WTC11 (cell line): ENCODE measurements around the gene INPP5F. TPM values are rescaled to one million over a fixed set of nuclear protein-coding genes. Genes with fewer than 3 reads are reported as not detected.

ENCODE experiments used
- ATAC-seq: fragments of 200-7000 bp; cut with Tn5 transposase; 2 replicates; pipeline ENCODE4 v1.10.0; 2021; ENCODE audit warnings: mild to moderate bottlenecking, moderate library complexity
- CTCF ChIA-PET: fragments of 300-600 bp; sonication (Branson Sonifier 250); formaldehyde crosslinking; loops from one replicate; lab custom pipeline; 2021; ENCODE audit warnings: antibody characterized with exemption; lab: Charles Lee
- POLR2A ChIA-PET: fragments of 350-600 bp; sonication (Branson Sonifier 250); formaldehyde crosslinking; loops from one replicate; lab custom pipeline; 2021; ENCODE audit warnings: antibody characterized with exemption; lab: Charles Lee
- DNase-seq: peaks from one replicate; pipeline ENCODE4 v3.0.0; 2021; ENCODE audit warnings: low spot score
- H3K27ac Mint-ChIP-seq: 2 replicates; pipeline ENCODE4 v1.8.0; 2021; ENCODE audit warnings: mixed read lengths
- H3K27me3 Mint-ChIP-seq: 2 replicates; pipeline ENCODE4 v1.8.0; 2021; ENCODE audit warnings: low read depth, mild to moderate bottlenecking, moderate library complexity, mixed read lengths
- H3K36me3 Mint-ChIP-seq: 2 replicates; pipeline ENCODE4 v1.8.0; 2021; ENCODE audit warnings: mixed read lengths
- H3K4me1 Mint-ChIP-seq: 2 replicates; pipeline ENCODE4 v1.8.0; 2022; ENCODE audit warnings: mixed read lengths
- H3K4me3 Mint-ChIP-seq: 2 replicates; pipeline ENCODE4 v1.8.0; 2021; ENCODE audit warnings: mild to moderate bottlenecking, moderate library complexity, mixed read lengths
- H3K9me3 Mint-ChIP-seq: 2 replicates; pipeline ENCODE4 v1.8.0; 2021; ENCODE audit warnings: mixed read lengths
- ATF1 ChIP-seq: sonication (generic); formaldehyde crosslinking; IDR thresholded peaks from 2 replicates; pipeline ENCODE4 v1.8.1; 2023; ENCODE audit warnings: mild to moderate bottlenecking, moderate library complexity, missing genetic modification reagents
- ETV6 ChIP-seq: sonication (generic); formaldehyde crosslinking; IDR thresholded peaks from 2 replicates; pipeline ENCODE4 v1.8.1; 2022; ENCODE audit warnings: mild to moderate bottlenecking, missing genetic modification reagents
- FOXP1 ChIP-seq: sonication (generic); formaldehyde crosslinking; IDR thresholded peaks from 2 replicates; pipeline ENCODE4 v1.8.0; 2022; ENCODE audit warnings: missing genetic modification reagents, mild to moderate bottlenecking, moderate library complexity, borderline replicate concordance
- GTF2I ChIP-seq: fragments of 250-450 bp; sonication (Bioruptor Pico); conservative IDR thresholded peaks from 2 replicates; pipeline ENCODE4 v1.4.0; 2021; ENCODE audit warnings: mild to moderate bottlenecking
- NFE2L1 ChIP-seq: sonication (generic); formaldehyde crosslinking; IDR thresholded peaks from 2 replicates; pipeline ENCODE4 v1.8.1; 2023; ENCODE audit warnings: missing genetic modification reagents
- NR2C2 ChIP-seq: sonication (generic); formaldehyde crosslinking; IDR thresholded peaks from 2 replicates; pipeline ENCODE4 v1.8.0; 2022; ENCODE audit warnings: mild to moderate bottlenecking, missing genetic modification reagents
- PRRX2 ChIP-seq: fragments of 250-450 bp; sonication (Bioruptor Pico); IDR thresholded peaks from 2 replicates; pipeline ENCODE4 v1.8.0; 2021; ENCODE audit warnings: mild to moderate bottlenecking
- SOX15 ChIP-seq: fragments of 250-450 bp; sonication (Bioruptor Pico); IDR thresholded peaks from 2 replicates; pipeline ENCODE4 v1.9.0; 2021; ENCODE audit warnings: mild to moderate bottlenecking
- TCF7 ChIP-seq: sonication (generic); formaldehyde crosslinking; IDR thresholded peaks from 2 replicates; pipeline ENCODE4 v1.8.0; 2022; ENCODE audit warnings: mild to moderate bottlenecking, low read depth, missing genetic modification reagents, moderate library complexity
- ZBTB21 ChIP-seq: sonication (generic); formaldehyde crosslinking; IDR thresholded peaks from 2 replicates; pipeline ENCODE4 v1.8.1; 2023; ENCODE audit warnings: mild to moderate bottlenecking, missing genetic modification reagents, borderline replicate concordance
- ZBTB43 ChIP-seq: sonication (generic); formaldehyde crosslinking; IDR thresholded peaks from 2 replicates; pipeline ENCODE4 v1.8.1; 2023; ENCODE audit warnings: mild to moderate bottlenecking, missing genetic modification reagents
- ZNF138 ChIP-seq: sonication (generic); formaldehyde crosslinking; conservative IDR thresholded peaks from 2 replicates; pipeline ENCODE4 v1.8.1; 2022; ENCODE audit warnings: mild to moderate bottlenecking, moderate library complexity, missing genetic modification reagents
- ZNF263 ChIP-seq: sonication (generic); formaldehyde crosslinking; IDR thresholded peaks from 2 replicates; pipeline ENCODE4 v1.8.1; 2022; ENCODE audit warnings: low read depth, mild to moderate bottlenecking, moderate library complexity, missing genetic modification reagents
- ZNF671 ChIP-seq: fragments of 250-450 bp; sonication (Bioruptor Pico); IDR thresholded peaks from 2 replicates; pipeline ENCODE4 v1.8.0; 2021; ENCODE audit warnings: mild to moderate bottlenecking
- total RNA-seq: library from RNA; stranded (reverse); gene quantifications from 3 replicates; pipeline ENCODE4 v1.2.3, GENCODE V29; 2021
- TF ChIP-seq, protein P1 (sequence below): sonication (generic); formaldehyde crosslinking; IDR thresholded peaks from 2 replicates; pipeline ENCODE4 v1.8.1; 2023; ENCODE audit warnings: mild to moderate bottlenecking, missing genetic modification reagents, moderate library complexity
- TF ChIP-seq, protein P2 (sequence below): sonication (generic); formaldehyde crosslinking; IDR thresholded peaks from 2 replicates; pipeline ENCODE4 v1.8.1; 2022; ENCODE audit warnings: mild to moderate bottlenecking, missing genetic modification reagents, moderate library complexity, borderline replicate concordance
- TF ChIP-seq, protein P3 (sequence below): sonication (generic); formaldehyde crosslinking; IDR thresholded peaks from 2 replicates; pipeline ENCODE4 v1.8.0; 2022; ENCODE audit warnings: mild to moderate bottlenecking, missing genetic modification reagents
- TF ChIP-seq, protein P4 (sequence below): sonication (generic); formaldehyde crosslinking; IDR thresholded peaks from 2 replicates; pipeline ENCODE4 v1.8.0; 2023; ENCODE audit warnings: mild to moderate bottlenecking, missing genetic modification reagents

The INPP5F gene
- total RNA-seq, 1 experiment from 2014 or later = 83.3 TPM

GRCh38 chr10:119782981-119783664, 57.3 kb downstream of the INPP5F start:
- ChIA-PET CTCF (interaction anchor here (2.3 kb wide), 1 partner anchor 32 kb away, joined by 10 read pairs; no protein-coding TSS in a partner anchor), POLR2A (no interaction called here)
- no peaks in the 10 kb centered on the region for H3K27me3 Mint-ChIP-seq
- peaks cover 37% of the 10 kb centered on the region for H3K4me1 Mint-ChIP-seq
- TF ChIP-seq ETV6 (CRISPR knock-in tag) (no peak), PRRX2 (CRISPR knock-in tag) (no peak), ZBTB21 (CRISPR knock-in tag) (no peak), ZBTB43 (no peak), NFE2L1 (no peak), GTF2I (no peak), FOXP1 (CRISPR knock-in tag) (no peak), SOX15 (CRISPR knock-in tag) (no peak), TCF7 (CRISPR knock-in tag) (no peak)
- TF ChIP-seq, protein P1, sequence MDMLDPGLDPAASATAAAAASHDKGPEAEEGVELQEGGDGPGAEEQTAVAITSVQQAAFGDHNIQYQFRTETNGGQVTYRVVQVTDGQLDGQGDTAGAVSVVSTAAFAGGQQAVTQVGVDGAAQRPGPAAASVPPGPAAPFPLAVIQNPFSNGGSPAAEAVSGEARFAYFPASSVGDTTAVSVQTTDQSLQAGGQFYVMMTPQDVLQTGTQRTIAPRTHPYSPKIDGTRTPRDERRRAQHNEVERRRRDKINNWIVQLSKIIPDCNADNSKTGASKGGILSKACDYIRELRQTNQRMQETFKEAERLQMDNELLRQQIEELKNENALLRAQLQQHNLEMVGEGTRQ (CRISPR knock-in tag) = no peak
- TF ChIP-seq, protein P2, sequence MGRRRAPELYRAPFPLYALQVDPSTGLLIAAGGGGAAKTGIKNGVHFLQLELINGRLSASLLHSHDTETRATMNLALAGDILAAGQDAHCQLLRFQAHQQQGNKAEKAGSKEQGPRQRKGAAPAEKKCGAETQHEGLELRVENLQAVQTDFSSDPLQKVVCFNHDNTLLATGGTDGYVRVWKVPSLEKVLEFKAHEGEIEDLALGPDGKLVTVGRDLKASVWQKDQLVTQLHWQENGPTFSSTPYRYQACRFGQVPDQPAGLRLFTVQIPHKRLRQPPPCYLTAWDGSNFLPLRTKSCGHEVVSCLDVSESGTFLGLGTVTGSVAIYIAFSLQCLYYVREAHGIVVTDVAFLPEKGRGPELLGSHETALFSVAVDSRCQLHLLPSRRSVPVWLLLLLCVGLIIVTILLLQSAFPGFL (CRISPR knock-in tag) = no peak
- TF ChIP-seq, protein P3, sequence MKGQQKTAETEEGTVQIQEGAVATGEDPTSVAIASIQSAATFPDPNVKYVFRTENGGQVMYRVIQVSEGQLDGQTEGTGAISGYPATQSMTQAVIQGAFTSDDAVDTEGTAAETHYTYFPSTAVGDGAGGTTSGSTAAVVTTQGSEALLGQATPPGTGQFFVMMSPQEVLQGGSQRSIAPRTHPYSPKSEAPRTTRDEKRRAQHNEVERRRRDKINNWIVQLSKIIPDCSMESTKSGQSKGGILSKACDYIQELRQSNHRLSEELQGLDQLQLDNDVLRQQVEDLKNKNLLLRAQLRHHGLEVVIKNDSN (CRISPR knock-in tag) = no peak
- TF ChIP-seq, protein P4, sequence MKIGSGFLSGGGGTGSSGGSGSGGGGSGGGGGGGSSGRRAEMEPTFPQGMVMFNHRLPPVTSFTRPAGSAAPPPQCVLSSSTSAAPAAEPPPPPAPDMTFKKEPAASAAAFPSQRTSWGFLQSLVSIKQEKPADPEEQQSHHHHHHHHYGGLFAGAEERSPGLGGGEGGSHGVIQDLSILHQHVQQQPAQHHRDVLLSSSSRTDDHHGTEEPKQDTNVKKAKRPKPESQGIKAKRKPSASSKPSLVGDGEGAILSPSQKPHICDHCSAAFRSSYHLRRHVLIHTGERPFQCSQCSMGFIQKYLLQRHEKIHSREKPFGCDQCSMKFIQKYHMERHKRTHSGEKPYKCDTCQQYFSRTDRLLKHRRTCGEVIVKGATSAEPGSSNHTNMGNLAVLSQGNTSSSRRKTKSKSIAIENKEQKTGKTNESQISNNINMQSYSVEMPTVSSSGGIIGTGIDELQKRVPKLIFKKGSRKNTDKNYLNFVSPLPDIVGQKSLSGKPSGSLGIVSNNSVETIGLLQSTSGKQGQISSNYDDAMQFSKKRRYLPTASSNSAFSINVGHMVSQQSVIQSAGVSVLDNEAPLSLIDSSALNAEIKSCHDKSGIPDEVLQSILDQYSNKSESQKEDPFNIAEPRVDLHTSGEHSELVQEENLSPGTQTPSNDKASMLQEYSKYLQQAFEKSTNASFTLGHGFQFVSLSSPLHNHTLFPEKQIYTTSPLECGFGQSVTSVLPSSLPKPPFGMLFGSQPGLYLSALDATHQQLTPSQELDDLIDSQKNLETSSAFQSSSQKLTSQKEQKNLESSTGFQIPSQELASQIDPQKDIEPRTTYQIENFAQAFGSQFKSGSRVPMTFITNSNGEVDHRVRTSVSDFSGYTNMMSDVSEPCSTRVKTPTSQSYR (CRISPR knock-in tag) = no peak
- no peak for ATAC-seq
- H3K4me3 Mint-ChIP-seq = no peak overlapping the region
- no peak for DNase-seq
- no peaks in the 10 kb centered on the region for H3K9me3 Mint-ChIP-seq
- H3K36me3 Mint-ChIP-seq = no peaks in the 10 kb centered on the region
- no peak overlapping the region for H3K27ac Mint-ChIP-seq

DNA sequence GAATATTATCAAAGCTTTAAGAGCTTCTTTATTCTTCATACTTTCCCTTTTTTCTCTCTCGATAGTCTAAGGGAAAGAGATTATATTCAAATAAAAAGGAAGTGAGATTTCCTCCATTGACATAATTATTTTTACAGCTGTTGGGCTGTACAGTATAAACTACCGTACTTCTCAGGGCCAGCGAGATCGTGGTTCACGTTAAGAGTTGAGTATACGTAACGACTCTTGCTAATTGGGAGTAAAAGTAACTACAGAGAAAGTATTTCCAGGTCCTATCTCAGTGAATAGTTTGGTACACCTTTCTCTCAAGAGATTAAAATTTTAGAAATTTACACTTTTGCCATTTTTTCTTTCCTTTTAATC, 57.8 kb downstream of the INPP5F start:
- peaks cover 37% of the 10 kb centered on the region for H3K4me1 Mint-ChIP-seq
- H3K36me3 Mint-ChIP-seq = no peaks in the 10 kb centered on the region
- H3K4me3 Mint-ChIP-seq = no peak overlapping the region
- H3K27me3 Mint-ChIP-seq = no peaks in the 10 kb centered on the region
- H3K9me3 Mint-ChIP-seq = no peaks in the 10 kb centered on the region
- H3K27ac Mint-ChIP-seq = no peak overlapping the region
- ChIA-PET POLR2A (no interaction called here), CTCF (no interaction called here)
- TF ChIP-seq ZNF263 (no peak), ZNF671 (CRISPR knock-in tag) (no peak), NR2C2 (CRISPR knock-in tag) (no peak), ATF1 (CRISPR knock-in tag) (no peak), ZNF138 (CRISPR knock-in tag) (no peak)
- TF ChIP-seq, protein P3 (CRISPR knock-in tag) = no peak
- no peak for DNase-seq
- ATAC-seq = no peak
